Kidney glomerular epithelial cell (primary cell): ENCODE data around the gene TEAD2.

ENCODE experiments used
- DNase-seq: peaks from one replicate; lab custom pipeline; 2025; lab: John Stamatoyannopoulos, UW

The TEAD2 gene

DNA sequence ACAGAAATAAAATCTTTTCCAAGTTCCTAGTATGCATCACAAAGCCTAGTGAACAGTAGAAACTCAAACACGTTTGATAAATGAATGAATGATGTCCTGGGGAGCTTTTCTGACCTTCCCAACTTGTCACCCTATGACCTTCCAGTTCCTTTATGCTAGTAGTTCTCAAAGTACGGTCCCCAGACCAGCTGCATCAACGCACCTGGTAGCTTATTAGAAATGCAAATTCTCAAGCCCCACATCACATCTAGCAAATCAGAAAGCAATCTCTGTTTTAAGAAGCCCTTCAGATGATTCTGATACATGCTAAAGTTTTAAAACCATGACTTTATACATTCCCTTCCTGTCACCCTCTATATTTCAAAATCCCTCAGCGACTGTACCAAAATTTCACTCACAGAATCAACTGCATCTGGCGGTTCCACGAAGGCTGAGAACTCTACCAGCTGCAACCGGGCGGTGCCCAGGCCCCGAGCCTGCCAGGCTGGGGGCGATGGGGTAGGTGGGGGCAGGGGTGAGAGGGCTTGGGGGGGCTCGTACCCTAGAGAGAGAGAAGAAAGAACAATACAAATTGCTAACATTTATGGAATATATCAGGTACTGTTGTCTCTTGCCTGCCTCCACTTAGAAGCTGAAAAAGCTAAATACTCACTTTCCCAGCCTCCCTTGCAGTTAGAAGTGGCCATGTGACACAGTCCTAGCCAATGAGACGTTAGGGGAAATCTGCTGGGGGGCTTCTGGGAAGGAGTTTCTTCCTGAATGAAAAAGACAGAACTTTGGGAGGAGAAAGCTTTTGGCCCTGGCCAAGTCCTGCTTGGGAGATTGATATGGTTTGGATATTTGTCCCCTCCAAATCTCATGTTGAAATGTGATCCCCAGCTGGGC, 13.7 kb downstream of the TEAD2 start:
- no peak for DNase-seq

DNA sequence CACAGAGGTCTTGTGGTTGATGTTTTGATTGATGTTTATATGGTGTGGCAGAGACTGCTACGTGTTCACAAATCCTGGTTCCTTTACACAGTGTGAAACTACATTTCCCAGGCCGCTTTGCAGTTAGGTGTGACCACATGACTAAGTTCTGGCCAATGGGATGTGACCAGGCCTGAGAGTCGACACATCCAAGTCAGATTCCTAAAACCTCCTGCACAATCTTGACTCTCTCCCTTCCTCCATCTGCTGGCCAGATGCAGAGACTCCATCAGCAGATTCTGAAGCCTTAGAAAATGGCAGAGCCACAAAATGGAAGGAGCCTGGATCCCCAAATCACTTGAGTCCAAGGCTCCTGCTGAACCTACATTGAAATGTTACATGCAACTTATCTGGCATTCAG, 14.4 kb downstream of the TEAD2 start:
- DNase-seq: no peak

DNA sequence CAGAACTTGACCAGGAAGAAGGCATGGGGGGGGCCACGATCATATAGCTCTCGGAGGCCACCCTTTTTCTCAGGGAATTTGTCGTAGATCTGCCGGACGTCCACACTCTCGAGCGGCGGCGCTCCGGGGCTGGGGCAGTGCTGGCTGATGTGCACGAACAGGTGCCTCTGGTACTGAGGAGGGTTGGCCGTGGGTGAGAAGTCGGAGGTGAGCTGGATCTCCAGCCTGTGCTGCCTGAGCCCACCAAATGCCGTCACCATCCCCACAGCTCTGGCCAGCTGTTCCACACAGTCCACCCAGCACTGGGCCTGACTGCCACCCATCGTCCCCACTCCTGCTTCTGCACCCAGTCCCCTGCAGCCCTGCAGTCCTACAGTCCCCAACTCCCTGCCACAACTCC, 15.0 kb downstream of the TEAD2 start:
- DNase-seq: no peak

DNA sequence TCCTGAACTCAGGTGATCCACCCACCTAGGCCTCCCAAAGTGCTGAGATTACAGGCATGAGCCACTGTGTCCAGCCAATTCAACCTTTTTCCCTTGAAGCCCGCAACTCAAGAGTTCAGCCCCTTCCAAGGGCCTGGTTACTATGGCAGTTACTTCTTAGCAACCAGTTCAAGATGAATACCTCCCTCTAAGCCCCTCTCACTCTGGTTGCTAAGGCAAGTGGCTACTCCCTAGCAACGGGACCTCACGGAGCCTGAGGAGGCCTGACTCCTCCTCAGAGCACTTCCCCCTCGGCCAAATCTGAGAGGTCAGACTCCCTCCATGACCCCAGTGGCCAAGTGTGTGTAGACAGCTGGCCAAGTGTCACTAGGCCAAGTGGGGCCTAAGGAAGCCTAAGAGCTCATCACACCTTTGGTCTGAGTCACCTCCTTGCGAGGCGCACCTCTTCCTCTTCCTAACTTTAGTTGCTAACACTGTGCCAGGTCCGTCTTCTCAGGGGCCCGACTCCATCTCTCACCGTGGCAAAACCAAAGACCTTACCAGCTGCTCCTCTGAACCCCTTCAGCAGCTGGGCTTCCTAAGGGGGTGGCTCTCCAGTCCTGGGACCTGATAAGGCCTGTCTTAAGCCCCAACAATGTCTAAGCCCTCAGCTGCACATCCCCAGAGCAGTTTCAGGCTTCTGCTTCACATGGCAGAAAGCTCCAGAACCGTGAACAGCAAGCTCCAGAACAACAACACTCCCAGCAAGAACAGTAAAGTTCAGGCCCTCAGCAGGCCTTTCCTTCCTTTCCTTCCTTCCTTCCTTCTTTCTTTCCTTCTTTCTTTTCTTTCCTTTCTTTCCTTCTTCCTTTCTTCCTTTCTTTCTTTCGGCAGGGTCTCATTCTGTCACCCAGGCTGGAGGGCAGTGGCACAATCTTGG, 17.5 kb downstream of the TEAD2 start:
- DNase-seq: no peak

DNA sequence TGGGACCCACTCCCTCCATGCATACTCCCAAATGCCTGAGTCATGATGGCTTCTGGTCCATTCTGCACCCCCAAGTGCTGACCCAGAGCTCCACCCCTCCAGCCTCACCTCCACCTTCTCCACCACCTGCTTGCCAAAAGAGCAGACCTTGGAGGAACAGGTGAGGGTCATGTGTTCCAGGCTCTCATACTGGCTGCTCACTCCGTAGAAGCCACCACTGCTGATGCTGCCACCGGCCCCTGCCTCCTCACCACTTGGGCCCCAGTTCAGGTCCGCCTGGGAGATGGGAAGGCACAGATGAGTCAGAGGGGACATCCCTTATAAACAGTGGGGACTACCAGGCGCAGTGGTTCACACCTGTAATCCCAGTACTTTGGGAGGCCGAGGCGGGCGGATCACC, 19.1 kb downstream of the TEAD2 start:
- no peak for DNase-seq

DNA sequence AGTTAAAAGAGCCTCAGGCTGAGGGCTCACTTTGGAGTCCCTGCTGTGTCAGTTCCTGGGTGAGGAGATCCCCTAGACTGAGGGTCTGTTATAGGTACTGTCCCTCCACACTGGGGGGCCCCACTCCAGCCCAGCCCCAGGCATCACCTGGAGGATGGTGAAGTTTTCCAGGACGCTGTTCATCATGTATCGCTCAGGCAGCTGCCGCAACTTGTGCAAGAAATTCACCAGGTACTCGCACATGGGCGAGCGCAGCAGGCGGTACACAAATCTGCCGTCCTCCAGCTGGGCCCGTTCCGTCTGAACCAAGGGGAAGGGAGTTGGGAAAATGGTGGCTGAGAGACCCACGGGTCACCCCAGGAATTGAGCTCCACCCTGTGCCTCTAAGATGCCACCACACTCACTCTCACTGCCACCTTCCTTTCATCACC, 19.9 kb downstream of the TEAD2 start:
- no peak for DNase-seq

DNA sequence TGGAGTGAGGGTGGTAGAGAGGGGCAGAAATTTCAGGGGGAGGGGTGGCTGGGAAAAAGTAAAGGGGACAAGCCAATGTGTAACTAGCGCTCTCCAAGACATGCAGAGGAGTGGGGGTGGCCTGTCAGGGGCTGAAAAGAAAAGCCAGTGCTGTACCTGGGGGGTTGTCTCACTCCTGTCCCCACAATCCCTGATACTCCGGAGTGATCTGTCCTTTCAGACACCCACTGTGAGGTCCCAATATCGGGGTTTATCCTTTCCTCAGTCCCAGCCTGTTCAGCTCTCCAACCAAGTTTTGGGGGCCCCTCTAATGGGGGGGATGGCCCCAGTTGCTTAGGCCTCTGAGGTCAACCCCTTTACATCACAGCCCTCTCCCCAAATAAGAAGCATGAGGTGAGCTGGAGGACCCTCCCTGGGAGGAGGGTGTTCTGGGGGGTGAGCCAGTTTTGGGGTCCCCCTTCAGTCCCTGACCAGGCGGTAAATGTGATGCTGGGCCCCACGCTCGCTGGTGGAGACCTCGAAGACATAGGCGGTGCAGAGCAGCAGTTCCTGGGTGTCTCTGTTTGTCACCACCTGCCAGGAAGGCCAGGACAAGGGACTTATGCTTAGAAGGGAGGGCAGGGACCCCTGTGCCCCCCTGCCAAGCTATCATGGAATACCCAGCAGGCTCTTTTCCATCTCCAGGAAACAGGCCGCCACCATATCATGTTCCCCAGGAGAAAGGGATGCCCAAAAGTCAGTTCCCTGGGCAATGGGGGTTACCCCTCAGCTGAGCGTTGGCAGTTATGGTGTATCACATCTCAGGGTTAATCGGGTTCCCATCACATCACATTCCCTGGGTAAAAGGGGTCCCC, 21.1 kb downstream of the TEAD2 start:
- no peak for DNase-seq

DNA sequence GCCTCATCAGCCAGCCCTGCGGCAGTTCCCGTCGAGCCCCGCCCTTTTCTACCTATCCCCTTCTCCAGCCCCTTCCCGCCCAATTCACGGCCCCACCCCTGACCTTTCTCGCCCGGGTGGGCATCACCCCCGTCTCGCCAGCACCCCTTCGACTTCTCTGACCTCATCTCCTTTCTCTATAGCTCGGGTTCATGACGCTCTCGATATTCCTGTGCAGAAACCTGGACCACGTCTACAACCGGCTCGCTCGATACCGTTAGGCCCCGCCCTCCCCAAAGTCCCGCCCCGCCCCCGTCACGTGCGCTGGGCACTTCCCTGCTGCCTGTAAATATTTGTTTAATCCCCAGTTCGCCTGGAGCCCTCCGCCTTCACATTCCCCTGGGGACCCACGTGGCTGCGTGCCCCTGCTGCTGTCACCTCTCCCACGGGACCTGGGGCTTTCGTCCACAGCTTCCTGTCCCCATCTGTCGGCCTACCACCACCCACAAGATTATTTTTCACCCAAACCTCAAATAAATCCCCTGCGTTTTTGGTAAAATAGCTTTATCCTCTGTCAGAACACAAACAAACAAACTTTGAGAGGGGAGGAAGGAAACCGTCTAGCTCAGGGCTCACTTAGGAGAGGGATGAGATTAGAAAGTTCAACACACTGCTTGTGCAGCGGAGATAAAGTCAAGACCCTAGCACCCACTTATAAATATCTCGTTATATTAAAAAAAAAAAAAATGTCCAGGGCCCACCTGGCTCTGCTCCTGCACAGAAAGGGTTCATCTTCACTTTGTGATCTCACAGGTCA, 21.9 kb downstream of the TEAD2 start:
- no peak for DNase-seq

DNA sequence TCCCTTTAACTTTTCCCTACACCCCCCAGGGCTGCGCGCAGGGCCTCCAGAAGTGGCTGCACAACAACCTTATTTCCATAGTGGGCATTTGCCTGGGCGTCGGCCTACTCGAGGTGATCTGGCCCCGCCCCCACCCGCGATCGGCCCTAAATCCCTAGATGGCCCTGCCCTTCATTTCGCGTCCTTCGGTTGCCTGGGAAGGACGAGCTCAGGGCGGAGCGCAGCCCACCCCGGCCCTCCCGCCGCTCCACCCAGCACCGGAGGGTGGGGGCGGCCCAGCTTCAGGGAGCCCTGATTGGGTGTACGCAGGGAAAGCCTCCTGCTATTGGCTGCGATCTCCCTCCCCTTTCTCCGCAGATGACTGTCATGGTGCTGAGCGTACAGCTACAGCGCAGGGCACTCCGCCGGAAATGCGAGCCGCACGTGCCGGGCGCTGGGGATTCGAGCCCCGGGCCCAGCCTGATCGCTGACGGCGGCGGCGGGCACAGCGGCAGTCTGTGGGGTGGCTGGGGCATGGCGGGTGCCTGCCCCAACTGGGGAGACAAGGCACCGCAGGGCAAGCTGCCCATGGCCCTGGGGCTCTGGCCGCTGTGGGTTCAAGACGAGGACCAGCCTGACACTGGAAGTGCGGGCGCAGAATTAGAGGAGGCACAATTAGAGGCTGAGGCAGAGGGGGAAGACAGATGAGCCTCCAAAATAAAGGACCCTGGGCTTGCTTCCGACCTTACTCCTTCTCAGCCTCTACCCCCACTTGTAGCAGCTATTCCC, 22.7 kb downstream of the TEAD2 start:
- DNase-seq: peak; percentile 54

DNA sequence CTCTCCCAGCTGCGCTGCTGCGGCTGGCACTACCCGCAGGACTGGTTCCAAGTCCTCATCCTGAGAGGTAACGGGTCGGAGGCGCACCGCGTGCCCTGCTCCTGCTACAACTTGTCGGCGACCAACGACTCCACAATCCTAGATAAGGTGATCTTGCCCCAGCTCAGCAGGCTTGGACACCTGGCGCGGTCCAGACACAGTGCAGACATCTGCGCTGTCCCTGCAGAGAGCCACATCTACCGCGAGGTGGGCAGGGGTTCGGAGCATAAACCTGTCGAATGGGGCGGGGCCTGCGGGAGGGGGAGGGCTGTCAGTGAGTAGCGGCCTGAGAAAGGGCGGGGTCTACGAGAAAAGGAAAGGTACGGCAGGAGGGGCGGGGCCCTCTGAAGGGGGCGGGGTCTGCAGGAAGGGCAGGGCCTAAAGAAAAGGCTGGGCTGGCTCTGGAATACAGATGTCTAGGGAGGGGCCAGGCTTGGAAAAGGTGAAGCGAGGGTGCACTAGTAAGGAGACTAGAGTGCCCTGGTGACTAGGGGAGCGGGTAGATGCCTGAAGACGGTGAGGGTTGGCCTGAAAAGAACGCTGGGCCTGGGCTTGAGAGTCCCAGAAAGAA, 23.4 kb downstream of the TEAD2 start:
- peak; percentile 47 for DNase-seq

DNA sequence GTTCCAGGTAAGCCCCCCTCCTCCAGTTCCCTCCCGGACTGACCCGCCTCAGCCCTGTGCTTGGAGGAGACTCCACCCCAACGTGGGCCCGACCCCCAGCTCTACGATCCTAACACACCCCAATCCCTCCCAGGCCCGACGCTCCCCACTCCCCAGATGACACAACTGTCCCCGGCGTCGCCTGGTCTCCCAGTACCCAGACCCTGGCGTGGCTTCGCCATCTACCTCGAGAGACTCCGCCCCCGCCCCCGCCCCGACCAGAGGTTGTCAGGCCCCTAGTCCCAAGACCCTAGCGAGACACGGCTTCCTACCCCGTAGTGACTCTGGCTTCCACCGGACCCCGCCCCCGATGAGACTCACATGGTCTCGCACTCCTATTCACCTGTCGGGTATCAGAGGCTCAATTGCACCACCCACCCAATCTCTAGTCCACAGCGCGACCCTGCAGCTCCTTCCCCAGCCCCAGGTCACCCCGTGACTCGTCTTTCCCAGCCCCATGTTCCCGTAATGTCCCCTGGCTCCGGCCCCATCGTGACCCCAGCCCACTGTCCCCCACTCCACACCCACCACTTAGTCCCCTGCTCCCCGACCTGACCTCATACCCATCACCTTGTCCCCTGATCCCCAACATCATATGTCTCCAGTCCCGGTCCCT, 24.1 kb downstream of the TEAD2 start:
- DNase-seq: no peak

DNA sequence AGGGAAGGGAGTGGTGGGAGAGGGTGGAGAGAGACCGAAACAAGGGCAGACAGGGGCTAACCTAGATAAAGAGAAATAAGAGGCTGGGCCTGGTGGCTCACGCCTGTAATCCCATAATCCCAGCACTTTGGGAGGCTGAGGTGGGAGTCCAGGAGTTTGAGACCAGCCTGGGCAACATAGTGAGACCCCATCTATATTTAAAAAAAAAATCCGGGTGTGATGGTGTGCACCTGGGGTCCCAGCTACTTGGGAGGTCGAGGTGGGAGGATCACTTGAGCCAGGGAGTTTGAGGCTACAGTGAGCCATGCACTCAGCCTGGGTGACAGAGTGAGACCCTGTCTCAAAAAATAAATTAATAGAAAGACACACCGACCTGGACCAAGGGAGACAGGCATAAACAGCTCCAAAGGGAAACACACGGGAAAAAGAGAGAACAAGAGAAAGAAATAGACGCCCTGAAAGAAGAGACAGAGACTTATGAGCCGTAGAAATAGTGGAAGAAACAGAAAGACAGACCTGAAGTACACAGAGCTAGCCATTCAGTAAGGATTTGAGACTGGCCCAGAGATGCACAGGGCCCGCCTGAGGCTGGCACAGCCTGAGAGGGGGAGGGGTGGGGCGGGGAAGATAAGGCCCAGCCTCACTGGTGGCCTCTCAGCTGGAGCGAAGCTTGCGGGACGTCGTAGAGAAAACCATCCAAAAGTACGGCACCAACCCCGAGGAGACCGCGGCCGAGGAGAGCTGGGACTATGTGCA, 24.8 kb downstream of the TEAD2 start:
- no peak for DNase-seq

DNA sequence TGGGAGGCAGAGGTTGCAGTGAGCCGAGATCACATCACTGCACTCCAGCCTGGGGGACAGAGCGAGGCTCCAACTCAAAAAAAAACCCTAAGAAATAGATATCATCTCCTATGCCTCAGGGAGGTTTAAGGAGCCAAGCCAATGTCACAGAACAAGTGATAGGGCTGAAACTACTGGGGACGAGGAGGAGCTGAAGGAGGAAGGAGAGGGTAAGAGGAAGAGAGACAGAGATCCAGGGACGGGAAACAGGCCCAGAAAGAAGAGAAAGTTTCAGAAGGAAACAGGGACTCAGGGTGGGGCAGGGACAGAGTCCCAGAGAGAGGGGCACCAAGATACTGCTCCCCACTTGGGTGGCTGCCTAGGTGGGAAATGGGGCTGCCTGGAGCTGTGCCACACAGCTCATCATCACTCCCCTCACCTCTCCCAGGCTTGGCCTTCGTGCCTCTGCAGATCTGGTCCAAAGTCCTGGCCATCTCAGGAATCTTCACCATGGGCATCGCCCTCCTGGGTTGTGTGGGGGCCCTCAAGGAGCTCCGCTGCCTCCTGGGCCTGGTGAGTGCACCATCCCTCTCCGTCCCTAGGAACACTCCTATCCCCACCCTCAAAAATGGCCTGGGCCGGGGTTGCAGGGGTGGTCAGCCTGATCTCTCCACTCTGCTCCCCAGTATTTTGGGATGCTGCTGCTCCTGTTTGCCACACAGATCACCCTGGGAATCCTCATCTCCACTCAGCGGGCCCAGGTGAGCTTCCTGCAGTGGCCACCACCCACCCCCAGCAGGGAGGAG, 25.5 kb downstream of the TEAD2 start:
- DNase-seq: no peak

DNA sequence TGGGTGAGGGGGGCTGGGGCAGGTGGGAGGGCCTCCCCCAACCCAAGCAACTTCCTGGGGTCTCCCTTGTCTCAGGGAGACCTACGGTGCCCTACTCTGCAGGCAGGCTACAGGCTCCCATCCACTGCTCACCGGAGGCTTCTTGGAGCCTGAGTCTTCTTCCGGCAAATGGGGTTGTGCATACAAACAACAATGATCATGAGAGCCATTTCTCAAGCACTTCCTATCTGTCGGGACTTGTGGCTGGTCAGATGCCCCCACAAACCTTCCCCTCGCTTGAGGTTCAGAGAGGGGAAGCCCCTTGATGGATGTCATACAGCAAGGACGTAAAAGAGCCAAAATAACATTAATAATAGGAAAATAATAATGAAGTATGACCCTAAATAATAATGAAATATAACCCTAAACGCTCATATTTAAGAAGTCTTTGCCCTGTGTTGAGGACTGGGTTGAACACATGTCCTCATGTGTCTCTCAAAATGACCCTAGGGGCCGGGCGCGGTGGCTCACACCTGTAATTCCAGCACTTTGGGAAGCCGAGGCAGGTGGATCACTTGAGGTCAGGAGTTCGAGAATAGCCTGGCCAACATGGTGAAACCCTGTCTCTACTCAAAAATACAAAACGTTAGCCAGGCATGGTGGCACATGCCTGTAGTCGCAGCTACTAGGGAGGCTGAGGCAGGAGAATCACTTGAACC, 26.3 kb downstream of the TEAD2 start:
- no peak for DNase-seq

DNA sequence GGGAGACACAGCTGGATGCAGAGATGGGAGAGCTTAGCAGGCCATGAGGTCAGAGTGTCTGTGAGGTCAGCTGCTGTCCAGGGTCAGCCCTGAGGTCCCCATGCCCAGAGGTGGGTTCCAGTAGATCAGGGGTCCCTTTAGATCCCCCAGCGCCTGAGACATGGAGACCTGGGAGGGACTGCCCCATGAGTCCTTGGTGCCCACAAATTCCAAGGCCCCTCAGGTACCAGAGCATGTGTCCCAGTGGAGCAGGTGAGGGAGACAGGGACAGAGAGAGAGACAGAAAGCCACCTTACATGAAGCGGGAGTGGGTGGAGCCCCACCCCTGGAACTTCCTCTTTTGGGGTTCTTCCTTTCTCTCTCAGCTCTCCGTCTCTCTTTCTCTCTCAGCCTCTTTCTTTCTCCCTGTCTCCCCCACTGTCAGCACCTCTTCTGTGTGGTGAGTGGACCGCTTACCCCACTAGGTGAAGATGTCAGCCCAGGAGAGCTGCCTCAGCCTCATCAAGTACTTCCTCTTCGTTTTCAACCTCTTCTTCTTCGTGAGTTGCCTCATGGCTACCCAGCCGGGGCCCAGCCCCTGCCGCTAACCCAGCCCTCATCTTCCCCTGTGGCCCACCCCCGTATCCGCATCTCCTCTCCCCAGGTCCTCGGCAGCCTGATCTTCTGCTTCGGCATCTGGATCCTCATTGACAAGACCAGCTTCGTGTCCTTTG, 27.0 kb downstream of the TEAD2 start, which contains the start of gene CD37:
Gene CD37, plus strand, starts transcription at position 336 of the 713 bp plus-strand sequence. Its CDS starts 135 bp downstream, at position 471.
- no peak for DNase-seq

DNA sequence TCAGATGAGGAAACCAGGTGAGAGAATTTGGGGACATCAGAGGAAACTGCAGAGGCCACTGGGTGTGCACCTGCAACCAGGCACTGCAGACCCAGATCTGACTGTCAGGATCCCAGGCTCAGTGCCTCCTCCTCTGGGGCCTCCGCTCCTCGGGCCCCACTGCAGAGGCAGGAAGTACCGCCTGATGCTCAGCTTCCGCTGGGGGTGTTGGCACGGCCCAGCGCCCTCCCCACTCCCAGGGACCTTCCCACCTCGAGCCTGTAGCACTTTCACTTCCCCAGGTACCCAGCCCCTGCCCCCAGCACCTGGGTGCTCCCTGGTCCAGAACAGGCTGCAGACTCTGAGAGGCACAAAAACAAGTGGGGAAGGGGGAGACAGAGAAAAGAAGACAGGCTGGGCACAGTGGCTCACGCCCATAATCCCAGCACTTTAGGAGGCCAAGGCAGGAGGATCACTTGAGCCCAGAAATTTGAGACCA, 28.4 kb downstream of the TEAD2 start:
- DNase-seq: no peak
